Measurements from ENCODE around the gene FUT3.

FUT3 gene

DNA sequence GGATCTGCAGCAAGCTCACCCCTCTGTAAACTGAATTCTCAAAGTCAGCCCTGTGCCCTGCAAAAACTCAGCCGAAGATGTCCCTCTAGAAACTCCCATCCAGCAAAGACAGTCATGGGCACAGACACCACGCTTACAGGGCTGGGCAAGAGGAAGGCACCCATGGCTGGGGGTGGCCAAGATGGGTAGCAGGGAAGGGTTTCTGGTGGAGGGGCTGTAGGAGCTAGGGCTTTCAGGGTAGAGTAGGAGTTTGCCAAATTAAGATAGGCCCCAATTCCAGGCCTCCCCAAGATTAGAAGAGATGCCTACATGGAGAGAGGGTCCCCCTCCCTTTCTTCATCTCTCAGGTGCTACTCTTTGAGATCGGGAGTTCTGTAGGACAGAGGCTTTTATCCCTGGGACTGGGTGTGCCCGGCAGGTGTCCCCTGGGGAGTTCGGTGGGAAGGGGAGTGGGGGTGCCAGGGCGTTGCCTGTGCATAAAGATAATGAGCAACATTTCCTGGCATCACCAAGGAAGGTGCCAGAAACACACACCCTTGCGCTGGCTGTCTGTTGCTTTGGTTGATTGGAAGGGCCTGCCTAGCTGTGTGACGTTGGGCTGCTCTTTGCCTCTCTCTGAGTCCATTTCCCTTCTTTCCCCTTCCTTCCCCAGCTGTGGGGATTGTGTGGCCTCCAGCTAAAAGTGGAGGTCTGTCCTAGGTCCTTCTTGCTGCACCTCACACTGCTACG is 37.0 kb downstream of the FUT3 start:
- Histone ChIP-seq H4K5ac (ENCODE audit: low read length) (no peak overlapping the region), H2BK15ac (replicated peaks; ENCODE audit: low read depth) (no peak overlapping the region), H3K4me2 (ENCODE audit: low read length) (no peak overlapping the region), H3K9ac (ENCODE audit: low read length) (no peak overlapping the region), H3K23ac (ENCODE audit: low read length) (no peak overlapping the region), H3K27ac (ENCODE audit: low read depth, low read length) (no peak overlapping the region), H3K79me1 (ENCODE audit: low read length) (no peaks in the 10 kb centered on the region), H3K18ac (ENCODE audit: low read length) (no peak overlapping the region), H2BK120ac (ENCODE audit: low read depth, low read length) (no peak overlapping the region), H3K56ac (ENCODE audit: low read length) (no peak overlapping the region), H3K4ac (ENCODE audit: low read depth, low read length) (no peak overlapping the region), H3K79me2 (ENCODE audit: control insufficient read depth, insufficient read depth, low read length) (no peaks in the 10 kb centered on the region), H3K27me3 (ENCODE audit: insufficient read depth, low read length, poor library complexity) (no peaks in the 10 kb centered on the region), H2AK5ac (ENCODE audit: low read length) (no peak overlapping the region), H2BK5ac (ENCODE audit: low read length) (no peak overlapping the region), H4K8ac (ENCODE audit: low read depth, low read length) (no peak overlapping the region), H3K4me3 (ENCODE audit: low read length) (no peak overlapping the region), H3K4me1 (ENCODE audit: control insufficient read depth, low read depth, low read length) (no peaks in the 10 kb centered on the region), H3K36me3 (ENCODE audit: control insufficient read depth, insufficient read depth, low read length) (no peaks in the 10 kb centered on the region)
- no CpG with 5 or more reads among the region's 9 CpGs for WGBS (ENCODE audit: extremely low coverage, insufficient coverage, low lambda C conversion rate)
- DNase-seq, result no peak

DNA sequence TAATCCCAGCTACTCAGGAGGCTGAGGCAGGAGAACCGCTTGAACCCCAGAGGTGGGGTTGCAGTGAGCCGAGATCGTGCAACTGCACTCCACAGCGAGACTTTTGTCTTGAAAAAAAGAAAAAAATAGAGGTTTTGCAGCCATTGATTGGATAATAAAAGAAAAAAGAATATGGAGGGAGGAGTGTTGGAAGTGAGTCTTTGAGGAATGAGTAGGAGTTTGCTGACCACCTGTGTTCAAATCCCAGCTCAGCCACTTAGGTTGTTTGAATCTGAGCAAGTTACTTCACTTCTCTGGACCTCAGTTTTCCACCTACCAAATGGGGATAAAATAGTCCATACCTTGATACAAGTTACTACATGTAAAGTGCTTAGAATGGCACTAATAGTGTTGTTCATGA is 40.1 kb downstream of the FUT3 start:
- H2BK120ac ChIP-seq (ENCODE audit: low read depth, low read length), result no peak overlapping the region
- H4K5ac ChIP-seq (ENCODE audit: low read length), result no peak overlapping the region
- H3K18ac ChIP-seq (ENCODE audit: low read length), result no peak overlapping the region
- no peak overlapping the region for H2BK5ac ChIP-seq (ENCODE audit: low read length)
- H3K27me3 ChIP-seq (ENCODE audit: insufficient read depth, low read length, poor library complexity), result no peaks in the 10 kb centered on the region
- H3K23ac ChIP-seq (ENCODE audit: low read length), result no peak overlapping the region
- no peak for DNase-seq
- no peak overlapping the region for H2AK5ac ChIP-seq (ENCODE audit: low read length)
- no peaks in the 10 kb centered on the region for H3K4me1 ChIP-seq (ENCODE audit: control insufficient read depth, low read depth, low read length)
- H4K8ac ChIP-seq (ENCODE audit: low read depth, low read length), result no peak overlapping the region
- no peaks in the 10 kb centered on the region for H3K79me1 ChIP-seq (ENCODE audit: low read length)
- no peak overlapping the region for H3K4me2 ChIP-seq (ENCODE audit: low read length)
- H3K27ac ChIP-seq (ENCODE audit: low read depth, low read length), result no peak overlapping the region
- H3K4ac ChIP-seq (ENCODE audit: low read depth, low read length), result no peak overlapping the region
- H2BK15ac ChIP-seq (replicated peaks; ENCODE audit: low read depth), result no peak overlapping the region
- no peak overlapping the region for H3K9ac ChIP-seq (ENCODE audit: low read length)
- no peaks in the 10 kb centered on the region for H3K36me3 ChIP-seq (ENCODE audit: control insufficient read depth, insufficient read depth, low read length)
- WGBS (ENCODE audit: extremely low coverage, insufficient coverage, low lambda C conversion rate), result no CpG with 5 or more reads among the region's 4 CpGs
- H3K79me2 ChIP-seq (ENCODE audit: control insufficient read depth, insufficient read depth, low read length), result no peaks in the 10 kb centered on the region
- H3K4me3 ChIP-seq (ENCODE audit: low read length), result no peak overlapping the region
- no peak overlapping the region for H3K56ac ChIP-seq (ENCODE audit: low read length)

DNA sequence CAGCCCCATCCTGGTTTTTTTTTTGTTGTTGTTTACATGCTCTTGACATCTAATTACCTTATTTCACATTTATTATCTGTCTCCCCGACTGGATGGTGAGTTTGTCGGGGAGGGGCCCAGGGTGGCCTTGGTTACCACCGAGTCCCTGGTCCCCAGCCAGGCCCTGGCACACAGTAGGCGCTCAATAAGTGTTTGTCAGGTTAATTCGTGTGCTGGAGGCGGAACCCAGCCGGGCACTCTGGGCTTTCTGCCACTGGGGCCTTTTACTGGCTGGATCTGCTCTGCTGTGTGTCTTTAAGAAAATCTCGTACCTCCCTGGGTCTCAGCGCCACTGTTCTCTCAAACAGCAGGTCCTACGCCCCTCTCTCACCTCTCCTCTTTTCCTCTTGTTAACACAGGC is 41.8 kb downstream of the FUT3 start:
- Histone ChIP-seq H2BK5ac (ENCODE audit: low read length) (no peak overlapping the region), H2BK15ac (replicated peaks; ENCODE audit: low read depth) (no peak overlapping the region), H3K27ac (ENCODE audit: low read depth, low read length) (no peak overlapping the region), H3K23ac (ENCODE audit: low read length) (no peak overlapping the region), H3K4me2 (ENCODE audit: low read length) (no peak overlapping the region), H3K4ac (ENCODE audit: low read depth, low read length) (no peak overlapping the region), H4K5ac (ENCODE audit: low read length) (no peak overlapping the region), H3K56ac (ENCODE audit: low read length) (no peak overlapping the region), H3K79me1 (ENCODE audit: low read length) (no peaks in the 10 kb centered on the region), H4K8ac (ENCODE audit: low read depth, low read length) (no peak overlapping the region), H3K18ac (ENCODE audit: low read length) (no peak overlapping the region), H3K4me1 (ENCODE audit: control insufficient read depth, low read depth, low read length) (no peaks in the 10 kb centered on the region), H3K36me3 (ENCODE audit: control insufficient read depth, insufficient read depth, low read length) (no peaks in the 10 kb centered on the region), H2AK5ac (ENCODE audit: low read length) (no peak overlapping the region), H3K27me3 (ENCODE audit: insufficient read depth, low read length, poor library complexity) (no peaks in the 10 kb centered on the region), H3K79me2 (ENCODE audit: control insufficient read depth, insufficient read depth, low read length) (no peaks in the 10 kb centered on the region), H2BK120ac (ENCODE audit: low read depth, low read length) (no peak overlapping the region), H3K9ac (ENCODE audit: low read length) (no peak overlapping the region), H3K4me3 (ENCODE audit: low read length) (no peak overlapping the region)
- DNase-seq, result no peak
- WGBS (ENCODE audit: extremely low coverage, insufficient coverage, low lambda C conversion rate), result no CpG with 5 or more reads among the region's 10 CpGs

DNA sequence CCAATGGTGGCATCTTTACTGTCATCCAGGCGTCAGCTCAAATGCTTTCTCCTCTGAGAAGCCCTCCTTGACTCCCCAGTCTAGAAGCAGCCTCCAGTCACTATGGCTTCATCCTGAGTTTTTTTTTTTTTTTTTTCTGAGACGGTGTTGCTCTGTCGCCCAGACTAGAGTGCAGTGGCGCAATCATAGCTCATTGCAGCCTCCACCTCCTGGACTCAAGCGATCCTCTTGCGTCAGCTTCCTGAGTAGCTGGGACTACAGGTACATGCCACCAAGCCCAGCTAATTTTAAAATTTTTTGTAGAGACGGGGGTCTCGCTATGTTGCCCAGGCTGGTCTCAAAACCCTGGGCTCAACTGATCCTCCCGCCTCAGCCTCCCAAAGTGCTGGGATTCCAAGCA is 42.2 kb downstream of the FUT3 start:
- Histone ChIP-seq H3K56ac (ENCODE audit: low read length) (no peak overlapping the region), H3K79me1 (ENCODE audit: low read length) (no peaks in the 10 kb centered on the region), H2AK5ac (ENCODE audit: low read length) (no peak overlapping the region), H4K8ac (ENCODE audit: low read depth, low read length) (no peak overlapping the region), H2BK5ac (ENCODE audit: low read length) (no peak overlapping the region), H3K4me1 (ENCODE audit: control insufficient read depth, low read depth, low read length) (no peaks in the 10 kb centered on the region), H3K27me3 (ENCODE audit: insufficient read depth, low read length, poor library complexity) (no peaks in the 10 kb centered on the region), H2BK120ac (ENCODE audit: low read depth, low read length) (no peak overlapping the region), H3K4me3 (ENCODE audit: low read length) (no peak overlapping the region), H3K79me2 (ENCODE audit: control insufficient read depth, insufficient read depth, low read length) (no peaks in the 10 kb centered on the region), H3K4me2 (ENCODE audit: low read length) (no peak overlapping the region), H3K4ac (ENCODE audit: low read depth, low read length) (no peak overlapping the region), H3K9ac (ENCODE audit: low read length) (no peak overlapping the region), H3K36me3 (ENCODE audit: control insufficient read depth, insufficient read depth, low read length) (no peaks in the 10 kb centered on the region), H4K5ac (ENCODE audit: low read length) (no peak overlapping the region), H3K27ac (ENCODE audit: low read depth, low read length) (no peak overlapping the region), H2BK15ac (replicated peaks; ENCODE audit: low read depth) (no peak overlapping the region), H3K18ac (ENCODE audit: low read length) (no peak overlapping the region), H3K23ac (ENCODE audit: low read length) (no peak overlapping the region)
- no peak for DNase-seq
- WGBS (ENCODE audit: extremely low coverage, insufficient coverage, low lambda C conversion rate), result no CpG with 5 or more reads among the region's 9 CpGs

- Histone ChIP-seq H3K23ac (ENCODE audit: low read length) (no peak overlapping the region), H3K79me2 (ENCODE audit: control insufficient read depth, insufficient read depth, low read length) (no peaks in the 10 kb centered on the region), H4K8ac (ENCODE audit: low read depth, low read length) (no peak overlapping the region), H2BK15ac (replicated peaks; ENCODE audit: low read depth) (no peak overlapping the region), H3K4me1 (ENCODE audit: control insufficient read depth, low read depth, low read length) (peaks cover 2% of the 10 kb centered on the region), H3K4ac (ENCODE audit: low read depth, low read length) (no peak overlapping the region), H3K4me2 (ENCODE audit: low read length) (no peak overlapping the region), H3K79me1 (ENCODE audit: low read length) (no peaks in the 10 kb centered on the region), H2BK120ac (ENCODE audit: low read depth, low read length) (no peak overlapping the region), H3K4me3 (ENCODE audit: low read length) (no peak overlapping the region), H3K9ac (ENCODE audit: low read length) (no peak overlapping the region), H3K36me3 (ENCODE audit: control insufficient read depth, insufficient read depth, low read length) (no peaks in the 10 kb centered on the region), H3K27ac (ENCODE audit: low read depth, low read length) (no peak overlapping the region), H3K56ac (ENCODE audit: low read length) (no peak overlapping the region), H2AK5ac (ENCODE audit: low read length) (no peak overlapping the region), H3K27me3 (ENCODE audit: insufficient read depth, low read length, poor library complexity) (no peaks in the 10 kb centered on the region), H4K5ac (ENCODE audit: low read length) (no peak overlapping the region), H3K18ac (ENCODE audit: low read length) (no peak overlapping the region), H2BK5ac (ENCODE audit: low read length) (no peak overlapping the region)
- no CpG with 5 or more reads among the region's 21 CpGs for WGBS (ENCODE audit: extremely low coverage, insufficient coverage, low lambda C conversion rate)
- DNase-seq, result no peak
Observed at GRCh38 chr19:5808120-5808816, 43.0 kb downstream of the FUT3 start.

All from mesendoderm (in vitro differentiated cells).